DOHH2 (cell line): ENCODE measurements around the gene TRIM40.

Experiments
- CTCF ChIP-seq: fragments of 200-600 bp; sonication (generic); IDR thresholded peaks from one replicate; pipeline ENCODE4 v1.5.1; 2014; ENCODE audit warnings: antibody characterized with exemption, mild to moderate bottlenecking, low read depth, low read length; ENCODE audit not compliant: poor library complexity, severe bottlenecking
- EZH2phosphoT487 ChIP-seq: fragments of 200-600 bp; sonication (generic); IDR thresholded peaks from 2 replicates; pipeline ENCODE4 v1.6.1; 2017; ENCODE audit warnings: borderline replicate concordance, mild to moderate bottlenecking, antibody characterized with exemption, low read length, moderate library complexity, mixed read lengths

- no peak for TF ChIP-seq CTCF
- TF ChIP-seq EZH2phosphoT487: no peak
Measured at GRCh38 chr6:30196376-30196775, 60.4 kb downstream of the TRIM40 start.
